ENCODE measurements around the gene CPSF4.

GRCh38 chr7:99404235-99404976 is 34.3 kb upstream of the CPSF4 start:
- TF ChIP-seq CTCF (IDR thresholded peaks at IDR 0.05): no peak
- TF ChIP-seq POLR2A (IDR thresholded peaks at IDR 0.05): no peak
